Measurements from ENCODE around the gene TMEM101. TPM values are rescaled to one million over a fixed set of nuclear protein-coding genes. Genes with fewer than 3 reads are reported as not detected.
"Not testable (repeated sequence)": the region's sequence is repeated elsewhere in the genome, so short reads cannot be mapped to it uniquely, and the experiment has no call there.

The TMEM101 gene
- total RNA-seq, 5 donors from 2014 or later (not counting 1 experiment from before 2014, with no cell fraction given): 13.4 to 32.4 (median 26.6) TPM

DNA sequence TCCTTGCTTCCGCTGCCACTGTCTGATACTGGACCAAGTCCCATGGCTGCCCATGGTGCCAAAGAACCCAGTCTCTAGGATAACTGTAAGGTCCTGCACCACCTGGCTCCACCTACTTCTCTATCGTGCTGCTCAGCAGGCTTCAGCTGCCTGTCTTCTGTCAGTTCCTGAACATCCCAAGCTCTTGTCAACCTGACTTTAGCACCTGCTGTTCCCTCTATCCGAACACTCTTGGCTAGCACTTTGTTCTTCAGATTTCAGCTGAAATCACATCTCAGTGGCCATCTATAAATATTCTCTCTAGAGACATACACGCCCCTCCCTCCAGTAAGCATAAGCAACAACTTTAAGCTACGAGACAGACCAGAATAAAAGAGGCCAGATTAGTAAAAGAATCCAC lies 15.0 kb upstream of the TMEM101 start:
- Mint-ChIP-seq H3K4me3 (no peak overlapping the region), H3K27me3 (no peaks in the 10 kb centered on the region), H3K9me3 (no peaks in the 10 kb centered on the region), H3K4me1 (peaks cover 5 to 9% (median 7%) of the 10 kb centered on the region in 3 donors), H3K27ac (no peak overlapping the region), H3K36me3 (peaks cover 16% of the 10 kb centered on the region)
- no peaks in the 10 kb centered on the region for H3K4me1 ChIP-seq (ENCODE audit: control insufficient read depth in 1 of 2, extremely low read depth in 1 of 2, insufficient read depth in 2 of 2, low read length in 2 of 2)
- H3K27me3 ChIP-seq (replicated peaks in 1 of 2; ENCODE audit: control insufficient read depth in 2 of 2, extremely low read depth in 1 of 2, insufficient read depth in 2 of 2, low read length in 1 of 2): no peaks in the 10 kb centered on the region
- ChIA-PET CTCF (no interaction called here), POLR2A (no interaction called here)
- no peak overlapping the region for H3K27ac ChIP-seq (ENCODE audit: low read length)
- peaks cover 13 to 22% of the 10 kb centered on the region in 2 donors for H3K36me3 ChIP-seq (ENCODE audit: control insufficient read depth in 2 of 2, extremely low read depth in 1 of 2, insufficient read depth in 1 of 2, low read length in 1 of 2)
- WGBS (ENCODE audit: insufficient coverage): 94% methylated on average over 3 of the region's 5 CpGs
- H3K9me3 ChIP-seq: no peaks in the 10 kb centered on the region
- no peak for DNase-seq
- ATAC-seq (replicated peaks in 1 of 4): no peak
- no peak overlapping the region for H3K4me3 ChIP-seq (ENCODE audit: control insufficient read depth in 1 of 2, extremely low read depth in 1 of 2, low read length in 1 of 2)

DNA sequence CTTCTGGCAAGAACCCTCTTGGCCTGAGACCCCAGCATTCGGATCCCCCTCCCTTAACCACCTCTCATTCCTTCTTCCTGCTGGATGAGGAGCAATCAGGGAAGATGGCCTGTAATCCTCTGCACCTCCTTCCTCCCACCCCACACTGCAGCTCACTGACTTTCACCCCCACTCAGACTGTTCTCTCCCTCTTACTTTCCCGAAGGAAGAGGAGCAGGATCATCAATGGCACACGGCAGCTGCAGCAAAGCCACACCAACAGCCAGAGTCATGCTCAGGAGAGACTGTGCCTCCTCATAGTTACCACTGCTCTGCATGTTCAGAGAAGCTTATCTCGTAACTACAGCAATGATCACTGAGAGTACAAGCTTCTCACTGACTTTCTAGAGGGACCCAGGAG lies 10.1 kb upstream of the TMEM101 start:
- Histone ChIP-seq H3K4me3 (ENCODE audit: control insufficient read depth in 1 of 2, extremely low read depth in 1 of 2, low read length in 1 of 2) (no peak overlapping the region), H3K36me3 (ENCODE audit: control insufficient read depth in 2 of 2, extremely low read depth in 1 of 2, insufficient read depth in 1 of 2, low read length in 1 of 2) (peaks cover 0 to 9% of the 10 kb centered on the region in 2 donors), H3K27me3 (replicated peaks in 1 of 2; ENCODE audit: control insufficient read depth in 2 of 2, extremely low read depth in 1 of 2, insufficient read depth in 2 of 2, low read length in 1 of 2) (no peaks in the 10 kb centered on the region), H3K9me3 (no peaks in the 10 kb centered on the region), H3K4me1 (ENCODE audit: control insufficient read depth in 1 of 2, extremely low read depth in 1 of 2, insufficient read depth in 2 of 2, low read length in 2 of 2) (no peaks in the 10 kb centered on the region), H3K27ac (ENCODE audit: low read length) (no peak overlapping the region)
- H3K4me3 Mint-ChIP-seq: no peak overlapping the region
- ATAC-seq (replicated peaks in 1 of 4) (no peak), DNase-seq (no peak)
- CTCF ChIA-PET: no interaction called here
- H3K4me1 Mint-ChIP-seq: no peaks in the 10 kb centered on the region
- 83% methylated on average over 4 of the region's 4 CpGs for WGBS (ENCODE audit: insufficient coverage)
- H3K9me3 Mint-ChIP-seq: no peaks in the 10 kb centered on the region
- POLR2A ChIA-PET: no interaction called here
- H3K27me3 Mint-ChIP-seq: no peaks in the 10 kb centered on the region
- H3K27ac Mint-ChIP-seq: no peak overlapping the region
- no peaks in the 10 kb centered on the region for H3K36me3 Mint-ChIP-seq

DNA sequence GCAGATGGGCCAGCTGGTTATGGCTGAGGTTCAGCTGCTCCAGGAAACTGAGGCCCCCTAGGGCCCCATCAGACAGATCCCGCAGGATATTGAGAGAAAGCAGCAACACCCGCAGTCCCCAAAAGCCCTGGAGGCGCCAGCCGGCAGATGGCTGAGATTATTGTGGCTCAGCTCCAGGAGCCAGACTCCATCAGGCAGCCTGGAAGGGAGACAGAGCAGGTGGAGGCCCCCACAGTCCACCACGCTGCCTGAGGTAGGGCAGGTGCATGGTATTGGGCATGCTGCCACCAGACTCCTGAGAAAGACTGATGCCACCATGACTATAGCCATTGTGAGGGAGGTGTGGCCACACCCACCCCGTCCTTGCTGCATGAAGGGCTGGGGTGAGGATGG lies 9.5 kb upstream of the TMEM101 start:
- ATAC-seq (replicated peaks in 1 of 4): no peak
- Histone ChIP-seq H3K4me1 (ENCODE audit: control insufficient read depth in 1 of 2, extremely low read depth in 1 of 2, insufficient read depth in 2 of 2, low read length in 2 of 2) (no peaks in the 10 kb centered on the region), H3K36me3 (ENCODE audit: control insufficient read depth in 2 of 2, extremely low read depth in 1 of 2, insufficient read depth in 1 of 2, low read length in 1 of 2) (peaks cover 0 to 4% of the 10 kb centered on the region in 2 donors), H3K27me3 (replicated peaks in 1 of 2; ENCODE audit: control insufficient read depth in 2 of 2, extremely low read depth in 1 of 2, insufficient read depth in 2 of 2, low read length in 1 of 2) (no peaks in the 10 kb centered on the region), H3K27ac (ENCODE audit: low read length) (no peak overlapping the region), H3K4me3 (ENCODE audit: control insufficient read depth in 1 of 2, extremely low read depth in 1 of 2, low read length in 1 of 2) (no peak overlapping the region), H3K9me3 (no peaks in the 10 kb centered on the region)
- no peak for DNase-seq
- ChIA-PET POLR2A (no interaction called here), CTCF (no interaction called here)
- WGBS (ENCODE audit: insufficient coverage): 100% methylated on average over 5 of the region's 6 CpGs
- no peaks in the 10 kb centered on the region for H3K4me1 Mint-ChIP-seq
- no peak overlapping the region for H3K4me3 Mint-ChIP-seq
- H3K27ac Mint-ChIP-seq: no peak overlapping the region
- no peaks in the 10 kb centered on the region for H3K9me3 Mint-ChIP-seq
- H3K27me3 Mint-ChIP-seq: no peaks in the 10 kb centered on the region
- H3K36me3 Mint-ChIP-seq: no peaks in the 10 kb centered on the region

DNA sequence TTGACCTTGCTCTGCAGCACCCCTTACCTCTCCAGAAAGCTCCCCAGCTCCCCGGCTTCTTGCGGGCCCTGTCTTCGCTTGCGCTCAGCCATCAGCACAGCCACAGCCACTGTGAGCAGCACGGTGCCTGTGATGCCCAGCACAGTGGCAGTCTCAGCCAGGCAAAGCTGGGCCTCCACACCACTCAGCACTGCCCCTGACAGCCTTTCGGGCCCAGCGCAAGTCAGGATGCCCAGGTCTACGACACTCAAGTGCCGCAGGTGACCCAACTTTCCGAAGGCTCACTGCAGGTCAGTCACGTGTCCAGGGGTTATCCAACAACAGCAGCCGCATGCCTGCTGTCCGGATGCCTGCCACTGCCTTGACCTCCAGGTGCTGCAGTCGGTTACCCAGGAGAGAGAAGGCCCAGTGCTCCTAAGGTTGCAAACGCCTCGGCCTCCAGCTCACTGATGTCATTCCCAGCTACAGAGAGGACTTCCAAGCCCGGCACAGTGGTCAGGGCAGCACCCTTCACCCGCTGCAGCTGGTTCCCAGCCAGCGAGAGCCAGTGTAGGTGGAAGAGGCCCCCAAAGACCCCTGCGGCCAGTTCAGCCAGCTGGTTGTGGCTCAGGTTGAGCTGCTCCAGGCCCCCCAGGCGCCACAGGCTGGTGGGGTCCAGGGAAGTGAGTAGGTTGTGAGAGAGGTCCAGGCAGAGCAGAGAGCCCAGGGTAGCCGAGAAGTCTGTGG lies 8.9 kb upstream of the TMEM101 start:
- H3K36me3 Mint-ChIP-seq: no peaks in the 10 kb centered on the region
- POLR2A ChIA-PET: no interaction called here
- peaks cover 0 to 4% of the 10 kb centered on the region in 2 donors for H3K36me3 ChIP-seq (ENCODE audit: control insufficient read depth in 2 of 2, extremely low read depth in 1 of 2, insufficient read depth in 1 of 2, low read length in 1 of 2)

DNA sequence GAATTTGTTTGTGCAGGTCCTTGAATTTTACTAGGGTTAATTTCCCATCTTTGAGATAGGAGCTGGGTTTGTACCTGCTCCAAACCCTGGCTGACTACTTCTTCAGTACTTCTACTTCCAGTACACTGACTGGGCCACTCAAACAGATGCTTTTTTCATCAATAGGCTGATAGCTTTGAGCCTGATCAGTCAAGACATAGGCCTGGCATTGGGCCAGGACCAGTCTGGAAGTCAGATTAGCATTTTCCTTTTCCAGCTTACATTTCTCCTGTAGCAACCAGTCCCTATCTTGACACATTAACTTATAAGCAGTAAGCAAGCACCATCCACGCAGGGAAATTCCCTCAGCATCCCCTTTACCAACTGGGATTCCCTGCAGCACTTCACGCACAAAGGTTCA lies 7.5 kb upstream of the TMEM101 start:
- Histone ChIP-seq H3K36me3 (ENCODE audit: control insufficient read depth in 2 of 2, extremely low read depth in 1 of 2, insufficient read depth in 1 of 2, low read length in 1 of 2) (peaks cover 0 to 4% of the 10 kb centered on the region in 2 donors), H3K4me3 (ENCODE audit: control insufficient read depth in 1 of 2, extremely low read depth in 1 of 2, low read length in 1 of 2) (no peak overlapping the region), H3K27ac (ENCODE audit: low read length) (no peak overlapping the region), H3K4me1 (ENCODE audit: control insufficient read depth in 1 of 2, extremely low read depth in 1 of 2, insufficient read depth in 2 of 2, low read length in 2 of 2) (no peaks in the 10 kb centered on the region), H3K9me3 (no peaks in the 10 kb centered on the region), H3K27me3 (replicated peaks in 1 of 2; ENCODE audit: control insufficient read depth in 2 of 2, extremely low read depth in 1 of 2, insufficient read depth in 2 of 2, low read length in 1 of 2) (no peaks in the 10 kb centered on the region)
- Mint-ChIP-seq H3K27ac (no peak overlapping the region), H3K9me3 (no peaks in the 10 kb centered on the region), H3K27me3 (no peaks in the 10 kb centered on the region), H3K4me1 (no peaks in the 10 kb centered on the region), H3K4me3 (no peak overlapping the region), H3K36me3 (no peaks in the 10 kb centered on the region)
- CTCF ChIA-PET: interaction anchor here (0.6 kb wide), 3 partner anchors 19 to 108 kb away, joined by 3 to 4 read pairs (median 3); no protein-coding TSS in a partner anchor
- POLR2A ChIA-PET: no interaction called here
- DNase-seq (no peak), ATAC-seq (replicated peaks in 1 of 4) (no peak)
- 100% methylated on average over 1 of the region's 2 CpGs for WGBS (ENCODE audit: insufficient coverage)

More for the DNA sequence above, 8.9 kb upstream of the TMEM101 start:
- Histone ChIP-seq H3K27ac (ENCODE audit: low read length) (no peak overlapping the region), H3K4me1 (ENCODE audit: control insufficient read depth in 1 of 2, extremely low read depth in 1 of 2, insufficient read depth in 2 of 2, low read length in 2 of 2) (no peaks in the 10 kb centered on the region), H3K4me3 (ENCODE audit: control insufficient read depth in 1 of 2, extremely low read depth in 1 of 2, low read length in 1 of 2) (no peak overlapping the region), H3K27me3 (replicated peaks in 1 of 2; ENCODE audit: control insufficient read depth in 2 of 2, extremely low read depth in 1 of 2, insufficient read depth in 2 of 2, low read length in 1 of 2) (no peaks in the 10 kb centered on the region), H3K9me3 (no peaks in the 10 kb centered on the region)
- no peaks in the 10 kb centered on the region for H3K27me3 Mint-ChIP-seq
- WGBS (ENCODE audit: insufficient coverage): 91% methylated on average over 21 of the region's 22 CpGs
- H3K27ac Mint-ChIP-seq: no peak overlapping the region
- CTCF ChIA-PET: no interaction called here
- DNase-seq (no peak), ATAC-seq (replicated peaks in 1 of 4) (no peak)
- H3K9me3 Mint-ChIP-seq: no peaks in the 10 kb centered on the region
- H3K4me3 Mint-ChIP-seq: no peak overlapping the region
- no peaks in the 10 kb centered on the region for H3K4me1 Mint-ChIP-seq

DNA sequence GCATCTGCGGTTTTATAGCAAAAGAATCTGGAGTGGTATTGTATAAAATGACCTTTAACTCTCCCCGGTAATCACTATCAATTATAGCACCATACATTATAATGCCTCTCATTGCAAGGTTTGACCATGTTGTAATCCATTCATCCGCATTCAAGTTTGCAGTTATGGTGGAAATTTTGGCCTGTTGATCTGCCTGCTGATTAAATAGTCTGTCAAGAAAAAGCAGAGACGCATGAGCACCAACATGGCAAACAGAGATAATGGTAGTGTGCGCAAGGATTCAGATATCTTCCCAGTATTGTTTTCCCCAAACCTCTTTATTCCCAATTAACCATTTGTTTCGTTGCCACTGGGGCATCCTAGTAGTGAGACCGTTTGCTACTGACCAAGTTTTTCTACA lies 6.5 kb upstream of the TMEM101 start:
- not testable (repeated sequence) for H3K27me3 Mint-ChIP-seq

More for the DNA sequence above, 6.5 kb upstream of the TMEM101 start:
- CTCF ChIA-PET: interaction anchor here in 1 of 2 donors (0.6 kb wide), 1 partner anchor 34 kb away, joined by 5 read pairs; no protein-coding TSS in a partner anchor
- H3K27ac Mint-ChIP-seq; H3K36me3 Mint-ChIP-seq; H3K9me3 ChIP-seq; H3K36me3 ChIP-seq (ENCODE audit: control insufficient read depth in 2 of 2, extremely low read depth in 1 of 2, insufficient read depth in 1 of 2, low read length in 1 of 2); H3K4me1 ChIP-seq (ENCODE audit: control insufficient read depth in 1 of 2, extremely low read depth in 1 of 2, insufficient read depth in 2 of 2, low read length in 2 of 2); DNase-seq; H3K27me3 ChIP-seq (replicated peaks in 1 of 2; ENCODE audit: control insufficient read depth in 2 of 2, extremely low read depth in 1 of 2, insufficient read depth in 2 of 2, low read length in 1 of 2); H3K9me3 Mint-ChIP-seq; H3K4me1 Mint-ChIP-seq; POLR2A ChIA-PET; ATAC-seq (replicated peaks in 1 of 4); H3K4me3 Mint-ChIP-seq; H3K4me3 ChIP-seq (ENCODE audit: control insufficient read depth in 1 of 2, extremely low read depth in 1 of 2, low read length in 1 of 2); H3K27ac ChIP-seq (ENCODE audit: low read length): not testable (repeated sequence)
- WGBS (ENCODE audit: insufficient coverage): 94% methylated on average over 2 of the region's 7 CpGs

All from T-cell (primary cell).